LHCN-M2 (cell line): ENCODE results near the gene WWC2. TPM values are rescaled to one million over a fixed set of nuclear protein-coding genes. Genes with fewer than 3 reads are reported as not detected.
A peak's percentile ranks its signal among the peaks of the same experiment; 100 is the strongest.

ENCODE experiments used
- DNase-seq: peaks from one replicate; pipeline ENCODE4 v3.0.0-alpha.2; 2012; ENCODE audit warnings: low read depth
- total RNA-seq: library from RNA; depleted of rRNA; stranded (reverse); fragments of >200 nt; gene quantifications from 2 replicates; pipeline ENCODE4 v1.2.3, GENCODE V29; 2014; rRNA removed

The WWC2 gene
- total RNA-seq, 1 experiment from 2014 or later = 14.3 TPM

- DNase-seq = no peak
Measured at GRCh38 chr4:183354219-183354618, 255.2 kb downstream of the WWC2 start.

- peak; percentile 62 for DNase-seq
Measured at GRCh38 chr4:183355405-183355804, 256.3 kb downstream of the WWC2 start.

- DNase-seq = no peak
Measured at GRCh38 chr4:183356173-183356830, 257.2 kb downstream of the WWC2 start.

GRCh38 chr4:183356931-183357675 lies 258.0 kb downstream of the WWC2 start:
- no peak for DNase-seq

- no peak for DNase-seq
Measured at GRCh38 chr4:183358215-183358755, 259.2 kb downstream of the WWC2 start.

- peak; percentile 28 for DNase-seq
Measured at GRCh38 chr4:183360161-183360919, 261.3 kb downstream of the WWC2 start.

GRCh38 chr4:183362036-183362435 lies 263.0 kb downstream of the WWC2 start:
- DNase-seq = no peak

- DNase-seq = peak; percentile 18
Measured at GRCh38 chr4:183362916-183363542, 264.0 kb downstream of the WWC2 start.

GRCh38 chr4:183364025-183364424 lies 265.0 kb downstream of the WWC2 start:
- DNase-seq = no peak

GRCh38 chr4:183366206-183366835 lies 267.3 kb downstream of the WWC2 start:
- no peak for DNase-seq

- DNase-seq = no peak
Measured at GRCh38 chr4:183369073-183369472, 270.0 kb downstream of the WWC2 start.

Other genes starting within 250 kb of the WWC2 start
- 109 and 127 TPM in 2 replicates for gene DCTD, start 181.9 kb upstream of the WWC2 start, total RNA-seq
- not detected in 2 replicates for gene CLDN22, start 221.0 kb downstream of the WWC2 start, total RNA-seq
- gene CLDN24, start 223.2 kb downstream of the WWC2 start, total RNA-seq = not detected in 2 replicates